CD14-positive monocyte (primary cell): ENCODE measurements around the gene CCNC. TPM values are rescaled to one million over a fixed set of nuclear protein-coding genes. Genes with fewer than 3 reads are reported as not detected.

ENCODE experiments used
- DNase-seq, 3 donors: peaks; one replicate each; pipeline ENCODE4 v3.0.0-alpha.2; 2011 to 2022
- H2AFZ ChIP-seq: 2 replicates; pipeline ENCODE4 v1.6.0; 2012; ENCODE audit warnings: mild to moderate bottlenecking, low read depth, low read length, inconsistent platforms; ENCODE audit not compliant: insufficient read depth, poor library complexity, severe bottlenecking
- H3K27ac ChIP-seq, 2 donors: 1 replicate in 1 of 2; 2 replicates in 1 of 2; pipeline ENCODE4 v1.5.1; 2012 to 2013; ENCODE audit warnings: low read length in 2 of 2, control low read depth in 1 of 2, inconsistent platforms in 1 of 2, low read depth in 1 of 2, mild to moderate bottlenecking in 1 of 2
- H3K27me3 ChIP-seq, 2 donors: one replicate each; pipeline versions ENCODE4 v1.6.0 to v1.6.1; 2011 to 2013; ENCODE audit warnings: low read length in 2 of 2; ENCODE audit not compliant: control insufficient read depth in 2 of 2, insufficient read depth in 2 of 2
- H3K36me3 ChIP-seq, 2 donors: replicated peaks in 1 of 2; 1 replicate in 1 of 2; 2 replicates in 1 of 2; pipeline versions ENCODE4 v1.5.1 to v1.6.1; 2012 to 2013; ENCODE audit warnings: low read length in 2 of 2, control low read depth in 1 of 2, inconsistent platforms in 1 of 2, mild to moderate bottlenecking in 1 of 2; ENCODE audit not compliant: insufficient read depth in 2 of 2, control insufficient read depth in 1 of 2
- H3K4me1 ChIP-seq, 2 donors: 1 replicate in 1 of 2; 2 replicates in 1 of 2; pipeline versions ENCODE4 v1.5.1 to v1.6.1; 2012 to 2013; ENCODE audit warnings: low read length in 2 of 2, control low read depth in 1 of 2, inconsistent platforms in 1 of 2, mild to moderate bottlenecking in 1 of 2, moderate library complexity in 1 of 2; ENCODE audit not compliant: insufficient read depth in 2 of 2, control insufficient read depth in 1 of 2
- H3K4me2 ChIP-seq: replicated peaks from 2 replicates; pipeline ENCODE3; 2012; ENCODE audit warnings: low read length, moderate library complexity, mild to moderate bottlenecking; ENCODE audit not compliant: poor library complexity, severe bottlenecking; ENCODE audit errors: extremely low read depth
- H3K4me3 ChIP-seq, 3 experiments: fragments of 200-600 bp in 1 of 3; sonication (generic) in 1 of 3; replicated peaks in 1 of 3; 1 replicate in 2 of 3; 2 replicates in 1 of 3; pipeline ENCODE4 v1.5.1; 2011 to 2013; ENCODE audit warnings: low read length in 3 of 3, mild to moderate bottlenecking in 3 of 3, control low read depth in 2 of 3, low read depth in 2 of 3, inconsistent platforms in 1 of 3, moderate library complexity in 1 of 3
- H3K79me2 ChIP-seq: 2 replicates; pipeline ENCODE4 v1.6.0; 2012; ENCODE audit warnings: mild to moderate bottlenecking, control low read depth, inconsistent platforms, low read length, moderate library complexity; ENCODE audit not compliant: insufficient read depth
- H3K9ac ChIP-seq: 2 replicates; pipeline ENCODE4 v1.6.0; 2017; ENCODE audit warnings: low read length, mild to moderate bottlenecking; ENCODE audit not compliant: insufficient read depth, poor library complexity, severe bottlenecking
- H3K9me3 ChIP-seq, 2 donors: replicated peaks in 1 of 2; 1 replicate in 1 of 2; 2 replicates in 1 of 2; pipeline versions ENCODE4 v1.5.1 to v1.6.1; 2012 to 2013; ENCODE audit warnings: low read length in 2 of 2, control low read depth in 1 of 2; ENCODE audit not compliant: control insufficient read depth in 1 of 2, insufficient read depth in 1 of 2
- H4K20me1 ChIP-seq: 2 replicates; pipeline ENCODE4 v1.6.0; 2012; ENCODE audit warnings: mild to moderate bottlenecking, low read length, control low read depth, moderate library complexity; ENCODE audit not compliant: insufficient read depth
- H3K27ac Mint-ChIP-seq, 7 donors: one replicate each; pipeline ENCODE4 v1.8.0; 2020; ENCODE audit warnings: mild to moderate bottlenecking in 7 of 7, mixed read lengths in 7 of 7, moderate library complexity in 6 of 7, inconsistent platforms in 2 of 7
- H3K27me3 Mint-ChIP-seq, 3 donors: one replicate each; pipeline ENCODE4 v1.8.0; 2021 to 2022; ENCODE audit warnings: low read depth in 3 of 3, mild to moderate bottlenecking in 3 of 3, mixed read lengths in 3 of 3, moderate library complexity in 3 of 3, inconsistent platforms in 1 of 3
- H3K36me3 Mint-ChIP-seq, 2 donors: one replicate each; pipeline ENCODE4 v1.8.0; 2020; ENCODE audit warnings: mixed read lengths in 2 of 2, inconsistent platforms in 1 of 2, mild to moderate bottlenecking in 1 of 2
- H3K4me1 Mint-ChIP-seq: one replicate; pipeline ENCODE4 v1.8.0; 2020; ENCODE audit warnings: mild to moderate bottlenecking, mixed read lengths
- H3K4me3 Mint-ChIP-seq, 2 donors: one replicate each; pipeline ENCODE4 v1.8.0; 2020; ENCODE audit warnings: mild to moderate bottlenecking in 2 of 2, mixed read lengths in 2 of 2, moderate library complexity in 1 of 2
- H3K9me3 Mint-ChIP-seq, 7 donors: one replicate each; pipeline ENCODE4 v1.8.0; 2020 to 2022; ENCODE audit warnings: mixed read lengths in 7 of 7, mild to moderate bottlenecking in 6 of 7, moderate library complexity in 6 of 7, inconsistent platforms in 2 of 7
- CTCF ChIP-seq: fragments of 200-600 bp; IDR thresholded peaks from one replicate; pipeline ENCODE4 v1.8.0; 2022; ENCODE audit warnings: antibody characterized with exemption, mild to moderate bottlenecking
- WGBS: methylation state at CpG from one replicate; pipeline ENCODE4 v1.1.5; 2013; ENCODE audit warnings: missing lambda C conversion rate; ENCODE audit not compliant: insufficient coverage; 5-methylcytosine and 5-hydroxymethylcytosine counted together
- intact Hi-C, 2 donors: fragments of 100-400 bp; cut with micrococcal nuclease; formaldehyde crosslinking; loops; one replicate each; pipeline versions ENCODE4 v1.15.0 to v1.15.1; 2023
- polyA plus RNA-seq, 3 donors: library from polyadenylated mRNA; depleted of rRNA in 1 of 3; unstranded in 2 of 3; stranded (reverse) in 1 of 3; fragments of 300-500 nt in 2 of 3; fragments of >200 nt in 1 of 3; fragmentation: Illumina TruSeq in 2 of 3; gene quantifications; 1 replicate in 2 of 3; 2 replicates in 1 of 3; pipeline ENCODE4 v1.2.3, GENCODE V29; 2012 to 2021

Gene CCNC
- polyA plus RNA-seq, 3 donors = 14.9 to 41.9 (median 35.6) TPM

- intact Hi-C loops = no loop called here
- Histone ChIP-seq H3K27me3 (no peaks in the 10 kb centered on the region), H4K20me1 (peaks cover 16% of the 10 kb centered on the region), H3K4me3 (no peak overlapping the region), H3K4me1 (peaks cover 6 to 9% of the 10 kb centered on the region in 2 donors), H3K79me2 (peaks cover 56% of the 10 kb centered on the region), H3K9ac (no peak overlapping the region), H3K4me2 (no peak overlapping the region), H3K27ac (no peak overlapping the region), H2AFZ (no peak overlapping the region), H3K9me3 (no peaks in the 10 kb centered on the region), H3K36me3 (peaks cover 9 to 14% of the 10 kb centered on the region in 2 donors)
- WGBS = no CpG with 5 or more reads among the region's 4 CpGs
- Mint-ChIP-seq H3K4me3 (no peak overlapping the region), H3K4me1 (peaks cover 20% of the 10 kb centered on the region), H3K36me3 (peaks cover 17 to 26% of the 10 kb centered on the region in 2 donors), H3K27me3 (no peaks in the 10 kb centered on the region), H3K9me3 (no peaks in the 10 kb centered on the region), H3K27ac (no peak overlapping the region)
- DNase-seq = no peak
- no peak for TF ChIP-seq CTCF
These were observed 5.3 kb downstream of the CCNC start for GRCh38 chr6:99563056-99563723.

- no peaks in the 10 kb centered on the region for H3K27me3 ChIP-seq
- WGBS = 100% methylated on average over 1 of the region's 4 CpGs
- no peak for TF ChIP-seq CTCF
- Mint-ChIP-seq H3K27me3 (no peaks in the 10 kb centered on the region), H3K4me1 (peaks cover 6% of the 10 kb centered on the region), H3K4me3 (no peak overlapping the region), H3K9me3 (peaks cover 0 to 4% (median 0%) of the 10 kb centered on the region in 7 donors), H3K27ac (no peak overlapping the region), H3K36me3 (peaks cover 38 to 47% of the 10 kb centered on the region in 2 donors)
- no peak overlapping the region for H2AFZ ChIP-seq
- no peaks in the 10 kb centered on the region for H3K4me1 ChIP-seq
- intact Hi-C loops = no loop called here
- no peak overlapping the region for H3K9ac ChIP-seq
- H3K79me2 ChIP-seq = peaks cover 31% of the 10 kb centered on the region
- no peak overlapping the region for H3K4me2 ChIP-seq
- H3K9me3 ChIP-seq = no peaks in the 10 kb centered on the region
- H4K20me1 ChIP-seq = peaks cover 7% of the 10 kb centered on the region
- peaks cover 25 to 38% of the 10 kb centered on the region in 2 donors for H3K36me3 ChIP-seq
- no peak overlapping the region for H3K4me3 ChIP-seq
- no peak overlapping the region for H3K27ac ChIP-seq
- DNase-seq = no peak
These were observed 7.8 kb downstream of the CCNC start for GRCh38 chr6:99560668-99561067.
